SK-N-SH (cell line): ENCODE data around the gene RARB. TPM values are rescaled to one million over a fixed set of nuclear protein-coding genes. Genes with fewer than 3 reads are reported as not detected.
A peak's percentile ranks its signal among the peaks of the same experiment; 100 is the strongest.

ENCODE experiments used
- EP300 ChIP-seq, 2 experiments: IDR thresholded peaks; 2 replicates each; pipeline versions ENCODE4 v1.4.0 to v1.6.1; 2012; ENCODE audit warnings: borderline replicate concordance in 1 of 2, low read depth in 1 of 2, low read length in 1 of 2
- FOSL2 ChIP-seq: IDR thresholded peaks from 2 replicates; pipeline ENCODE4 v1.4.0; 2012; ENCODE audit warnings: low read depth, mild to moderate bottlenecking, moderate library complexity, borderline replicate concordance
- FOXJ3 ChIP-seq: sonication (generic); formaldehyde crosslinking; IDR thresholded peaks from 2 replicates; pipeline ENCODE4 v1.5.1; 2020; ENCODE audit warnings: mild to moderate bottlenecking, missing genetic modification reagents
- MXI1 ChIP-seq: IDR thresholded peaks from 2 replicates; pipeline ENCODE4 v1.6.1; 2012; ENCODE audit warnings: mild to moderate bottlenecking, low read depth, low read length, improper control_type of control experiment
- NFIC ChIP-seq: IDR thresholded peaks from 2 replicates; pipeline ENCODE4 v1.4.0; 2012; ENCODE audit warnings: borderline replicate concordance
- NRF1 ChIP-seq: IDR thresholded peaks from 2 replicates; pipeline ENCODE4 v1.6.1; 2012; ENCODE audit warnings: low read depth, mild to moderate bottlenecking, low read length
- POLR2AphosphoS5 ChIP-seq: IDR thresholded peaks from 2 replicates; pipeline ENCODE4 v1.6.1; 2012; ENCODE audit warnings: low read depth, low read length
- RAD21 ChIP-seq: IDR thresholded peaks from 2 replicates; pipeline ENCODE4 v1.6.1; 2012; ENCODE audit warnings: mild to moderate bottlenecking, low read length
- RCOR1 ChIP-seq: fragments of 150-350 bp; IDR thresholded peaks from 2 replicates; pipeline ENCODE4 v1.6.1; 2017; ENCODE audit warnings: antibody characterized with exemption, low read length
- REST ChIP-seq: IDR thresholded peaks from 2 replicates; pipeline ENCODE4 v1.6.1; 2012; ENCODE audit warnings: mild to moderate bottlenecking, low read depth, low read length, moderate library complexity
- RFX5 ChIP-seq: IDR thresholded peaks from 2 replicates; pipeline ENCODE4 v1.6.1; 2012; ENCODE audit warnings: mild to moderate bottlenecking, improper control_type of control experiment, low read length
- SMC3 ChIP-seq: IDR thresholded peaks from 2 replicates; pipeline ENCODE4 v1.6.1; 2012; ENCODE audit warnings: low read depth, low read length, improper control_type of control experiment
- TEAD4 ChIP-seq: IDR thresholded peaks from 2 replicates; pipeline ENCODE4 v1.4.0; 2012; ENCODE audit warnings: mild to moderate bottlenecking, borderline replicate concordance; ENCODE audit not compliant: insufficient read depth
- USF2 ChIP-seq: fragments of 150-350 bp; IDR thresholded peaks from 2 replicates; pipeline ENCODE4 v1.6.1; 2017; ENCODE audit warnings: antibody characterized with exemption, low read length, low read depth, borderline replicate concordance
- YY1 ChIP-seq: IDR thresholded peaks from 2 replicates; pipeline ENCODE4 v1.4.0; 2012; ENCODE audit warnings: low read depth, mild to moderate bottlenecking
- polyA plus RNA-seq, 3 experiments: library from polyadenylated mRNA; depleted of rRNA; stranded (reverse); fragments of >200 nt; gene quantifications; 2 replicates each; pipeline ENCODE4 v1.2.3, GENCODE V29; 2012
- TF ChIP-seq, protein P1 (sequence below): fragments of 200-600 bp; sonication (generic); IDR thresholded peaks from 2 replicates; pipeline ENCODE4 v1.6.1; 2017; ENCODE audit warnings: antibody characterized with exemption, mild to moderate bottlenecking, moderate library complexity
- TF ChIP-seq, protein P2 (sequence below): IDR thresholded peaks from 2 replicates; pipeline ENCODE4 v1.4.0; 2012; ENCODE audit warnings: low read depth, borderline replicate concordance
- TF ChIP-seq, protein P3 (sequence below): IDR thresholded peaks from 2 replicates; pipeline ENCODE4 v1.4.0; 2012; ENCODE audit warnings: low read depth
- TF ChIP-seq, protein P4 (sequence below): IDR thresholded peaks from 2 replicates; pipeline ENCODE4 v1.4.0; 2012; ENCODE audit warnings: low read depth, borderline replicate concordance

Gene RARB
- polyA plus RNA-seq, 1 of the 3 experiments (the other 2 are of a cell fraction), result 10.7 TPM

DNA sequence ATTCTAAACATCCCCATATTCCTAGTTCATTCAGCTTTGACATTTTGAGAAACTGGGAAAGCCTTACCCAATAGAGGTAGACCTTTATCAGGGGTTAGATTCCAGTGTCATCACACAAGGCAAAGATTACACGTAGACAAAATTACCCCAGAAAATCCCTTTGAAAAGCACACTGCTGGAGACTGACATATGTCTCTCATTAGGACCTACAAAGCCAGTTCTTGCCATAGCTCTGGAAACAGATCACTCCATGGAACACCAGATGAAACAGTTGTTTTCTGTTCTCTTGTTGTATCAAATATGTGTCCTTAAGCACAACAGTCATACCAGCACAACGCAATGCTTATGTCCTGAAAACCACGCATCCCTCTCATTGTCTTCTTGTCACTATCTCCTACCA is 44.7 kb downstream of the RARB start (continued):
- TF ChIP-seq RFX5 (no peak), SMC3 (no peak), TEAD4 (no peak), RAD21 (no peak), FOXJ3 (CRISPR knock-in tag) (no peak), RCOR1 (peak; percentile 58; the same call in 1 of the 2 replicates), REST (no peak), MXI1 (no peak), FOSL2 (no peak), EP300 (IDR thresholded peaks at IDR 0.05; ENCODE audit: borderline replicate concordance in 1 of 2, low read depth in 1 of 2, low read length in 1 of 2) (peak in 1 of 2 experiments; percentile 55; a peak in 1 of 4 replicates), POLR2AphosphoS5 (no peak), NRF1 (no peak), YY1 (no peak), USF2 (no peak), NFIC (no peak)
- TF ChIP-seq, protein P1, sequence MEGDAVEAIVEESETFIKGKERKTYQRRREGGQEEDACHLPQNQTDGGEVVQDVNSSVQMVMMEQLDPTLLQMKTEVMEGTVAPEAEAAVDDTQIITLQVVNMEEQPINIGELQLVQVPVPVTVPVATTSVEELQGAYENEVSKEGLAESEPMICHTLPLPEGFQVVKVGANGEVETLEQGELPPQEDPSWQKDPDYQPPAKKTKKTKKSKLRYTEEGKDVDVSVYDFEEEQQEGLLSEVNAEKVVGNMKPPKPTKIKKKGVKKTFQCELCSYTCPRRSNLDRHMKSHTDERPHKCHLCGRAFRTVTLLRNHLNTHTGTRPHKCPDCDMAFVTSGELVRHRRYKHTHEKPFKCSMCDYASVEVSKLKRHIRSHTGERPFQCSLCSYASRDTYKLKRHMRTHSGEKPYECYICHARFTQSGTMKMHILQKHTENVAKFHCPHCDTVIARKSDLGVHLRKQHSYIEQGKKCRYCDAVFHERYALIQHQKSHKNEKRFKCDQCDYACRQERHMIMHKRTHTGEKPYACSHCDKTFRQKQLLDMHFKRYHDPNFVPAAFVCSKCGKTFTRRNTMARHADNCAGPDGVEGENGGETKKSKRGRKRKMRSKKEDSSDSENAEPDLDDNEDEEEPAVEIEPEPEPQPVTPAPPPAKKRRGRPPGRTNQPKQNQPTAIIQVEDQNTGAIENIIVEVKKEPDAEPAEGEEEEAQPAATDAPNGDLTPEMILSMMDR, result no peak
- TF ChIP-seq, protein P2, sequence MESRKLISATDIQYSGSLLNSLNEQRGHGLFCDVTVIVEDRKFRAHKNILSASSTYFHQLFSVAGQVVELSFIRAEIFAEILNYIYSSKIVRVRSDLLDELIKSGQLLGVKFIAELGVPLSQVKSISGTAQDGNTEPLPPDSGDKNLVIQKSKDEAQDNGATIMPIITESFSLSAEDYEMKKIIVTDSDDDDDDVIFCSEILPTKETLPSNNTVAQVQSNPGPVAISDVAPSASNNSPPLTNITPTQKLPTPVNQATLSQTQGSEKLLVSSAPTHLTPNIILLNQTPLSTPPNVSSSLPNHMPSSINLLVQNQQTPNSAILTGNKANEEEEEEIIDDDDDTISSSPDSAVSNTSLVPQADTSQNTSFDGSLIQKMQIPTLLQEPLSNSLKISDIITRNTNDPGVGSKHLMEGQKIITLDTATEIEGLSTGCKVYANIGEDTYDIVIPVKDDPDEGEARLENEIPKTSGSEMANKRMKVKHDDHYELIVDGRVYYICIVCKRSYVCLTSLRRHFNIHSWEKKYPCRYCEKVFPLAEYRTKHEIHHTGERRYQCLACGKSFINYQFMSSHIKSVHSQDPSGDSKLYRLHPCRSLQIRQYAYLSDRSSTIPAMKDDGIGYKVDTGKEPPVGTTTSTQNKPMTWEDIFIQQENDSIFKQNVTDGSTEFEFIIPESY, result no peak
- TF ChIP-seq, protein P3, sequence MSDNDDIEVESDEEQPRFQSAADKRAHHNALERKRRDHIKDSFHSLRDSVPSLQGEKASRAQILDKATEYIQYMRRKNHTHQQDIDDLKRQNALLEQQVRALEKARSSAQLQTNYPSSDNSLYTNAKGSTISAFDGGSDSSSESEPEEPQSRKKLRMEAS, result no peak
- TF ChIP-seq, protein P4, sequence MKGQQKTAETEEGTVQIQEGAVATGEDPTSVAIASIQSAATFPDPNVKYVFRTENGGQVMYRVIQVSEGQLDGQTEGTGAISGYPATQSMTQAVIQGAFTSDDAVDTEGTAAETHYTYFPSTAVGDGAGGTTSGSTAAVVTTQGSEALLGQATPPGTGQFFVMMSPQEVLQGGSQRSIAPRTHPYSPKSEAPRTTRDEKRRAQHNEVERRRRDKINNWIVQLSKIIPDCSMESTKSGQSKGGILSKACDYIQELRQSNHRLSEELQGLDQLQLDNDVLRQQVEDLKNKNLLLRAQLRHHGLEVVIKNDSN, result no peak
